K562 (cell line): ENCODE results near the gene PHOX2A. TPM values are rescaled to one million over a fixed set of nuclear protein-coding genes. Genes with fewer than 3 reads are reported as not detected.

ENCODE experiments used
- CHD2 ChIP-seq: IDR thresholded peaks from 2 replicates; pipeline ENCODE4 v1.6.1; 2011; ENCODE audit warnings: low read depth, low read length
- HNRNPLL ChIP-seq: fragments of 200-400 bp; formaldehyde crosslinking; IDR thresholded peaks from 2 replicates; pipeline ENCODE4 v1.6.1; 2017; ENCODE audit warnings: low read length, low read depth, mild to moderate bottlenecking; ENCODE audit not compliant: poor library complexity, severe bottlenecking
- HOXB6 ChIP-seq: fragments of 250-450 bp; sonication (Bioruptor Pico); IDR thresholded peaks from 2 replicates; pipeline ENCODE4 v1.5.1; 2022; ENCODE audit warnings: mild to moderate bottlenecking, borderline replicate concordance
- MEF2A ChIP-seq: IDR thresholded peaks from 2 replicates; pipeline ENCODE4 v1.6.1; 2011; ENCODE audit warnings: low read depth, mild to moderate bottlenecking, low read length, moderate library complexity; ENCODE audit not compliant: control insufficient read depth
- OTX1 ChIP-seq: fragments of 450-650 bp; formaldehyde crosslinking; IDR thresholded peaks from 2 replicates; pipeline ENCODE4 v1.4.0; 2022; ENCODE audit warnings: mild to moderate bottlenecking
- RBM39 ChIP-seq: fragments of 200-400 bp; formaldehyde crosslinking; optimal IDR thresholded peaks from 2 replicates; pipeline ENCODE3; 2018; ENCODE audit warnings: low read depth, low read length
- SRSF9 ChIP-seq: fragments of 200-400 bp; formaldehyde crosslinking; IDR thresholded peaks from 2 replicates; pipeline ENCODE4 v1.6.1; 2017; ENCODE audit warnings: low read depth, low read length, borderline replicate concordance
- TBL1XR1 ChIP-seq, 2 experiments: IDR thresholded peaks; 2 replicates each; pipeline ENCODE4 v1.6.1; 2012; ENCODE audit warnings: improper control_type of control experiment in 2 of 2, low read length in 2 of 2, mild to moderate bottlenecking in 1 of 2
- TFAM ChIP-seq: fragments of 250-450 bp; sonication (Bioruptor Pico); conservative IDR thresholded peaks from 2 replicates; pipeline ENCODE4 v1.5.0; 2021; ENCODE audit warnings: mild to moderate bottlenecking, moderate library complexity
- TRIM28 ChIP-seq: fragments of 450-650 bp; IDR thresholded peaks from 2 replicates; pipeline ENCODE4 v1.6.1; 2017
- ZNF41 ChIP-seq: fragments of 250-450 bp; sonication (Bioruptor Pico); conservative IDR thresholded peaks from 2 replicates; pipeline ENCODE4 v1.4.0; 2020; ENCODE audit warnings: mild to moderate bottlenecking
- ZNF785 ChIP-seq: fragments of 250-450 bp; sonication (Bioruptor Pico); IDR thresholded peaks from 2 replicates; pipeline ENCODE4 v1.4.0; 2020; ENCODE audit warnings: mild to moderate bottlenecking
- polyA plus RNA-seq, 8 experiments: library from polyadenylated mRNA; depleted of rRNA in 4 of 8; stranded (reverse) in 5 of 8; unstranded in 3 of 8; fragments of >200 nt; fragmentation: Nextera tagmentation in 2 of 8; fragmentation: Illumina TruSeq in 1 of 8; extraction: Ambion mirVana in 2 of 8; extraction: Trizol in 1 of 8; gene quantifications; 2 replicates each; pipeline versions ENCODE4 v1.2.1 to v1.2.3, GENCODE V29; 2011 to 2014; ENCODE audit warnings: inconsistent platforms in 1 of 8, missing spikeins in 1 of 8
- total RNA-seq, 7 experiments: library from RNA; depleted of rRNA in 6 of 7; stranded (reverse); fragments of >200 nt in 6 of 7; fragmentation: Illumina TruSeq in 2 of 7; extraction: Trizol in 2 of 7; gene quantifications; 2 replicates each; pipeline versions ENCODE4 v1.2.1 to v1.2.3, GENCODE V29; 2011 to 2021; ENCODE audit warnings: low replicate concordance in 1 of 7
- TF ChIP-seq, protein P1 (sequence below): fragments of 200-400 bp; formaldehyde crosslinking; IDR thresholded peaks from 2 replicates; pipeline ENCODE4 v1.6.1; 2017; ENCODE audit warnings: mild to moderate bottlenecking, low read depth, low read length, moderate library complexity
- TF ChIP-seq, protein P2 (sequence below): fragments of 200-800 bp; sonication (Bioruptor generic); IDR thresholded peaks from 2 replicates; pipeline ENCODE4 v1.6.1; 2016; ENCODE audit warnings: missing genetic modification characterization, missing compliant biosample characterization
- TF ChIP-seq, protein P3 (sequence below): fragments of 250-450 bp; sonication (Bioruptor Pico); IDR thresholded peaks from 2 replicates; pipeline ENCODE4 v1.8.0; 2022; ENCODE audit warnings: inconsistent platforms
- TF ChIP-seq, protein P4 (sequence below): sonication (generic); formaldehyde crosslinking; IDR thresholded peaks from 2 replicates; pipeline ENCODE4 v1.4.0; 2020; ENCODE audit warnings: mild to moderate bottlenecking, missing genetic modification reagents

The PHOX2A gene
- total and polyA plus RNA-seq, 9 of the 15 experiments (the other 6 are each of a cell fraction or from before 2014, with no cell fraction given): not detected

DNA sequence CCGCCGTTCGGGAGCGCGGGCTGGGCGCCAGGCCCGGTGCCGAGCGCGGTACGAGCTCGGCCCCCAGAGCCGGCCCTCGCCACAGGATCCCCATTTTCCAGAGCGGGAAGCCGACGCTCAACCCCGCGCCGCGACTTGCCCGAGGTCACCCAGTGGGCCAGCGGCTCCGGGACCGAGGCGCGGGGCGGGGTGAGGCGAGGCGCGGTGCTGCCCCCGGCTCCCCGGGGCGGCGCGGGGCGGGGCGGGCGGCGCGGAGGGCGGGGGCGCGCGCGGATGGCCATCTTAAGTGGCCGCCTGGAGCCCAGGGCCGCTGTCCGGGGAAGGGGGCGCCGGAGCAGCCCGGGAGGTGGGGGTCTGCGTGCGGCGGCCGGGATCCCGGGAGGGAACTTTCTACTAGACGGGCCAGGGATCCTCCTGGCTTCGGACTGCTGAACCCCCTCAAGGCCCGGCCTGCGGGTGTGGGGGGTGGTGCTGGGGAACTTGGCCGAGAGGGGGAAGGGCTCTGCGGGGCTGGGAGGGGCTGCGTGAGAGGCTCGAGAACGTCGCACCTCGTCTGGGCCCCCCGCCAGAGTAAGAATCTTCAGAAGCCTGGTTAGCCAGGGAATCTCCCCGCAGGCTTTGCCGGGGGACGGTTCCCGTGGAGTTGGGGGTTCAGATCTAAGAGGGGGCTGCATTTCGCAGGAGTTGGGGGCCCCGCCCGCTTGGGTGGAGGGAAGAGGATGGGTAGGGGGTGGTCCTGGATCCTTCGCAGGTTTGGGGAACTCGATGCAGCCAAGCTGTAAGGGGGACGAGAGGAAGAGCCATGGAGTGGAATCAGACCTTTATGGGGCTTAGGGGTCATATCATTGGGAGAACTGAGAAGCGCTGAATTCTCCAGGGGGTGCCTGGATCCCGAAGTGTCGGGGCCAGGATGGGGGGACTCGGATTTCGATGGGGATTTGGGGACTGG lies 20.1 kb downstream of the PHOX2A start (continued):
- TF ChIP-seq HNRNPLL (no peak), CHD2 (0 out of 2 replicates have a peak, but pooled peaks have one; percentile 44), TBL1XR1 (IDR thresholded peaks at IDR 0.05; ENCODE audit: low read length in 2 of 2) (no peak), ZNF785 (CRISPR knock-in tag) (no peak), TRIM28 (no peak), ZNF41 (CRISPR knock-in tag) (no peak), OTX1 (CRISPR knock-in tag) (no peak), TFAM (no peak), SRSF9 (no peak), MEF2A (no peak), HOXB6 (CRISPR knock-in tag) (no peak), RBM39 (no peak)
- TF ChIP-seq, protein P1, sequence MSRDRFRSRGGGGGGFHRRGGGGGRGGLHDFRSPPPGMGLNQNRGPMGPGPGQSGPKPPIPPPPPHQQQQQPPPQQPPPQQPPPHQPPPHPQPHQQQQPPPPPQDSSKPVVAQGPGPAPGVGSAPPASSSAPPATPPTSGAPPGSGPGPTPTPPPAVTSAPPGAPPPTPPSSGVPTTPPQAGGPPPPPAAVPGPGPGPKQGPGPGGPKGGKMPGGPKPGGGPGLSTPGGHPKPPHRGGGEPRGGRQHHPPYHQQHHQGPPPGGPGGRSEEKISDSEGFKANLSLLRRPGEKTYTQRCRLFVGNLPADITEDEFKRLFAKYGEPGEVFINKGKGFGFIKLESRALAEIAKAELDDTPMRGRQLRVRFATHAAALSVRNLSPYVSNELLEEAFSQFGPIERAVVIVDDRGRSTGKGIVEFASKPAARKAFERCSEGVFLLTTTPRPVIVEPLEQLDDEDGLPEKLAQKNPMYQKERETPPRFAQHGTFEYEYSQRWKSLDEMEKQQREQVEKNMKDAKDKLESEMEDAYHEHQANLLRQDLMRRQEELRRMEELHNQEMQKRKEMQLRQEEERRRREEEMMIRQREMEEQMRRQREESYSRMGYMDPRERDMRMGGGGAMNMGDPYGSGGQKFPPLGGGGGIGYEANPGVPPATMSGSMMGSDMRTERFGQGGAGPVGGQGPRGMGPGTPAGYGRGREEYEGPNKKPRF: no peak
- TF ChIP-seq, protein P2, sequence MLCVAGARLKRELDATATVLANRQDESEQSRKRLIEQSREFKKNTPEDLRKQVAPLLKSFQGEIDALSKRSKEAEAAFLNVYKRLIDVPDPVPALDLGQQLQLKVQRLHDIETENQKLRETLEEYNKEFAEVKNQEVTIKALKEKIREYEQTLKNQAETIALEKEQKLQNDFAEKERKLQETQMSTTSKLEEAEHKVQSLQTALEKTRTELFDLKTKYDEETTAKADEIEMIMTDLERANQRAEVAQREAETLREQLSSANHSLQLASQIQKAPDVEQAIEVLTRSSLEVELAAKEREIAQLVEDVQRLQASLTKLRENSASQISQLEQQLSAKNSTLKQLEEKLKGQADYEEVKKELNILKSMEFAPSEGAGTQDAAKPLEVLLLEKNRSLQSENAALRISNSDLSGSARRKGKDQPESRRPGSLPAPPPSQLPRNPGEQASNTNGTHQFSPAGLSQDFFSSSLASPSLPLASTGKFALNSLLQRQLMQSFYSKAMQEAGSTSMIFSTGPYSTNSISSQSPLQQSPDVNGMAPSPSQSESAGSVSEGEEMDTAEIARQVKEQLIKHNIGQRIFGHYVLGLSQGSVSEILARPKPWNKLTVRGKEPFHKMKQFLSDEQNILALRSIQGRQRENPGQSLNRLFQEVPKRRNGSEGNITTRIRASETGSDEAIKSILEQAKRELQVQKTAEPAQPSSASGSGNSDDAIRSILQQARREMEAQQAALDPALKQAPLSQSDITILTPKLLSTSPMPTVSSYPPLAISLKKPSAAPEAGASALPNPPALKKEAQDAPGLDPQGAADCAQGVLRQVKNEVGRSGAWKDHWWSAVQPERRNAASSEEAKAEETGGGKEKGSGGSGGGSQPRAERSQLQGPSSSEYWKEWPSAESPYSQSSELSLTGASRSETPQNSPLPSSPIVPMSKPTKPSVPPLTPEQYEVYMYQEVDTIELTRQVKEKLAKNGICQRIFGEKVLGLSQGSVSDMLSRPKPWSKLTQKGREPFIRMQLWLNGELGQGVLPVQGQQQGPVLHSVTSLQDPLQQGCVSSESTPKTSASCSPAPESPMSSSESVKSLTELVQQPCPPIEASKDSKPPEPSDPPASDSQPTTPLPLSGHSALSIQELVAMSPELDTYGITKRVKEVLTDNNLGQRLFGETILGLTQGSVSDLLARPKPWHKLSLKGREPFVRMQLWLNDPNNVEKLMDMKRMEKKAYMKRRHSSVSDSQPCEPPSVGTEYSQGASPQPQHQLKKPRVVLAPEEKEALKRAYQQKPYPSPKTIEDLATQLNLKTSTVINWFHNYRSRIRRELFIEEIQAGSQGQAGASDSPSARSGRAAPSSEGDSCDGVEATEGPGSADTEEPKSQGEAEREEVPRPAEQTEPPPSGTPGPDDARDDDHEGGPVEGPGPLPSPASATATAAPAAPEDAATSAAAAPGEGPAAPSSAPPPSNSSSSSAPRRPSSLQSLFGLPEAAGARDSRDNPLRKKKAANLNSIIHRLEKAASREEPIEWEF (CRISPR knock-in tag): no peak
- TF ChIP-seq, protein P3, sequence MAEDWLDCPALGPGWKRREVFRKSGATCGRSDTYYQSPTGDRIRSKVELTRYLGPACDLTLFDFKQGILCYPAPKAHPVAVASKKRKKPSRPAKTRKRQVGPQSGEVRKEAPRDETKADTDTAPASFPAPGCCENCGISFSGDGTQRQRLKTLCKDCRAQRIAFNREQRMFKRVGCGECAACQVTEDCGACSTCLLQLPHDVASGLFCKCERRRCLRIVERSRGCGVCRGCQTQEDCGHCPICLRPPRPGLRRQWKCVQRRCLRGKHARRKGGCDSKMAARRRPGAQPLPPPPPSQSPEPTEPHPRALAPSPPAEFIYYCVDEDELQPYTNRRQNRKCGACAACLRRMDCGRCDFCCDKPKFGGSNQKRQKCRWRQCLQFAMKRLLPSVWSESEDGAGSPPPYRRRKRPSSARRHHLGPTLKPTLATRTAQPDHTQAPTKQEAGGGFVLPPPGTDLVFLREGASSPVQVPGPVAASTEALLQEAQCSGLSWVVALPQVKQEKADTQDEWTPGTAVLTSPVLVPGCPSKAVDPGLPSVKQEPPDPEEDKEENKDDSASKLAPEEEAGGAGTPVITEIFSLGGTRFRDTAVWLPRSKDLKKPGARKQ: no peak
- TF ChIP-seq, protein P4, sequence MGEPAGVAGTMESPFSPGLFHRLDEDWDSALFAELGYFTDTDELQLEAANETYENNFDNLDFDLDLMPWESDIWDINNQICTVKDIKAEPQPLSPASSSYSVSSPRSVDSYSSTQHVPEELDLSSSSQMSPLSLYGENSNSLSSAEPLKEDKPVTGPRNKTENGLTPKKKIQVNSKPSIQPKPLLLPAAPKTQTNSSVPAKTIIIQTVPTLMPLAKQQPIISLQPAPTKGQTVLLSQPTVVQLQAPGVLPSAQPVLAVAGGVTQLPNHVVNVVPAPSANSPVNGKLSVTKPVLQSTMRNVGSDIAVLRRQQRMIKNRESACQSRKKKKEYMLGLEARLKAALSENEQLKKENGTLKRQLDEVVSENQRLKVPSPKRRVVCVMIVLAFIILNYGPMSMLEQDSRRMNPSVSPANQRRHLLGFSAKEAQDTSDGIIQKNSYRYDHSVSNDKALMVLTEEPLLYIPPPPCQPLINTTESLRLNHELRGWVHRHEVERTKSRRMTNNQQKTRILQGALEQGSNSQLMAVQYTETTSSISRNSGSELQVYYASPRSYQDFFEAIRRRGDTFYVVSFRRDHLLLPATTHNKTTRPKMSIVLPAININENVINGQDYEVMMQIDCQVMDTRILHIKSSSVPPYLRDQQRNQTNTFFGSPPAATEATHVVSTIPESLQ (CRISPR knock-in tag): no peak
